Measurements from ENCODE around the gene SEPTIN10.
A peak's percentile ranks its signal among the peaks of the same experiment; 100 is the strongest.
"Not testable (repeated sequence)": the region's sequence is repeated elsewhere in the genome, so short reads cannot be mapped to it uniquely, and the experiment has no call there.

Gene SEPTIN10

GRCh38 chr2:109613922-109614714 lies at the start of gene SEPTIN10, which contains the start of gene SOWAHC:
Gene SEPTIN10, minus strand, starts transcription at chr2:109613966. Its CDS starts 139 bp downstream, at chr2:109613827.
Gene SOWAHC, plus strand, starts transcription at chr2:109614364. Its CDS starts 126 bp downstream, at chr2:109614490.
- peak; percentile 61 to 68 (median 65) for DNase-seq (ENCODE audit: low read depth in 3 of 3)

GRCh38 chr2:109662889-109663288 lies 49.1 kb upstream of the SEPTIN10 start:
- DNase-seq (ENCODE audit: low read depth in 3 of 3): no peak

GRCh38 chr2:109660046-109660860 lies 46.5 kb upstream of the SEPTIN10 start:
- no peak for DNase-seq (ENCODE audit: low read depth in 3 of 3)

GRCh38 chr2:109659396-109660045 lies 45.8 kb upstream of the SEPTIN10 start:
- DNase-seq (ENCODE audit: low read depth in 3 of 3): no peak

- DNase-seq (ENCODE audit: low read depth in 3 of 3): no peak
Observed at GRCh38 chr2:109655287-109655686, 41.5 kb upstream of the SEPTIN10 start.

GRCh38 chr2:109654326-109655050 lies 40.7 kb upstream of the SEPTIN10 start:
- no peak for DNase-seq (ENCODE audit: low read depth in 3 of 3)

- DNase-seq (ENCODE audit: low read depth in 3 of 3): no peak
Observed at GRCh38 chr2:109649736-109650695, 36.2 kb upstream of the SEPTIN10 start.

- no peak for DNase-seq (ENCODE audit: low read depth in 3 of 3)
Observed at GRCh38 chr2:109648041-109648527, 34.3 kb upstream of the SEPTIN10 start.

- no peak for DNase-seq (ENCODE audit: low read depth in 3 of 3)
Observed at GRCh38 chr2:109647636-109648035, 33.9 kb upstream of the SEPTIN10 start.

GRCh38 chr2:109646961-109647360 lies 33.2 kb upstream of the SEPTIN10 start:
- DNase-seq (ENCODE audit: low read depth in 3 of 3): no peak

- no peak for DNase-seq (ENCODE audit: low read depth in 3 of 3)
Observed at GRCh38 chr2:109645412-109646184, 31.8 kb upstream of the SEPTIN10 start.

- DNase-seq (ENCODE audit: low read depth in 3 of 3): no peak
Observed at GRCh38 chr2:109644571-109645275, 31.0 kb upstream of the SEPTIN10 start.

- DNase-seq (ENCODE audit: low read depth in 3 of 3): not testable (repeated sequence)
Observed at GRCh38 chr2:109640000-109640399, 26.2 kb upstream of the SEPTIN10 start.

- DNase-seq (ENCODE audit: low read depth in 3 of 3): no peak
Observed at GRCh38 chr2:109638795-109639194, 25.0 kb upstream of the SEPTIN10 start.

GRCh38 chr2:109637749-109638570 lies 24.2 kb upstream of the SEPTIN10 start:
- DNase-seq (ENCODE audit: low read depth in 3 of 3): no peak

- no peak for DNase-seq (ENCODE audit: low read depth in 3 of 3)
Observed at GRCh38 chr2:109636317-109636716, 22.6 kb upstream of the SEPTIN10 start.

- no peak for DNase-seq (ENCODE audit: low read depth in 3 of 3)
Observed at GRCh38 chr2:109635426-109636304, 21.9 kb upstream of the SEPTIN10 start.
